Measurements from ENCODE around the gene PLP1. TPM values are rescaled to one million over a fixed set of nuclear protein-coding genes. Genes with fewer than 3 reads are reported as not detected.
"Not testable (repeated sequence)": the region's sequence is repeated elsewhere in the genome, so short reads cannot be mapped to it uniquely, and the experiment has no call there.

The PLP1 gene
- total RNA-seq, 1 experiment from 2014 or later, result not detected

GRCh38 chrX:103780336-103781061, 3.9 kb downstream of the PLP1 start:
- DNase-seq (ENCODE audit: extremely low read depth, low read depth), result no peak

GRCh38 chrX:103781062-103781402, 4.4 kb downstream of the PLP1 start:
- DNase-seq (ENCODE audit: extremely low read depth, low read depth), result no peak

GRCh38 chrX:103781706-103782105, 5.1 kb downstream of the PLP1 start:
- DNase-seq (ENCODE audit: extremely low read depth, low read depth), result no peak

- DNase-seq (ENCODE audit: extremely low read depth, low read depth), result no peak
Measured at GRCh38 chrX:103782640-103783039, 6.0 kb downstream of the PLP1 start.

- no peak for DNase-seq (ENCODE audit: extremely low read depth, low read depth)
Measured at GRCh38 chrX:103783196-103783595, 6.6 kb downstream of the PLP1 start.

- DNase-seq (ENCODE audit: extremely low read depth, low read depth), result no peak
Measured at GRCh38 chrX:103783971-103784370, 7.3 kb downstream of the PLP1 start.

GRCh38 chrX:103789004-103789403, 12.4 kb downstream of the PLP1 start:
- DNase-seq (ENCODE audit: extremely low read depth, low read depth), result no peak

- DNase-seq (ENCODE audit: extremely low read depth, low read depth), result no peak
Measured at GRCh38 chrX:103791228-103791627, 14.6 kb downstream of the PLP1 start.

GRCh38 chrX:103791826-103792485, 15.3 kb downstream of the PLP1 start:
- DNase-seq (ENCODE audit: extremely low read depth, low read depth), result no peak

GRCh38 chrX:103792916-103793544, 16.4 kb downstream of the PLP1 start:
- DNase-seq (ENCODE audit: extremely low read depth, low read depth), result no peak

GRCh38 chrX:103793545-103793940, 16.9 kb downstream of the PLP1 start:
- DNase-seq (ENCODE audit: extremely low read depth, low read depth), result no peak

GRCh38 chrX:103794119-103794518, 17.5 kb downstream of the PLP1 start:
- DNase-seq (ENCODE audit: extremely low read depth, low read depth), result no peak

GRCh38 chrX:103797691-103798090, 21.1 kb downstream of the PLP1 start:
- DNase-seq (ENCODE audit: extremely low read depth, low read depth), result no peak

- no peak for DNase-seq (ENCODE audit: extremely low read depth, low read depth)
Measured at GRCh38 chrX:103800318-103800717, 23.7 kb downstream of the PLP1 start.

- DNase-seq (ENCODE audit: extremely low read depth, low read depth), result no peak
Measured at GRCh38 chrX:103805860-103806259, 29.2 kb downstream of the PLP1 start.

- no peak for DNase-seq (ENCODE audit: extremely low read depth, low read depth)
Measured at GRCh38 chrX:103806862-103807474, 30.3 kb downstream of the PLP1 start.

GRCh38 chrX:103811858-103812257, 35.2 kb downstream of the PLP1 start:
- no peak for DNase-seq (ENCODE audit: extremely low read depth, low read depth)

GRCh38 chrX:103817101-103817500, 40.5 kb downstream of the PLP1 start:
- not testable (repeated sequence) for DNase-seq (ENCODE audit: extremely low read depth, low read depth)

GRCh38 chrX:103817502-103817901, 40.9 kb downstream of the PLP1 start:
- DNase-seq (ENCODE audit: extremely low read depth, low read depth), result peak; percentile 59

GRCh38 chrX:103818842-103819619, 42.4 kb downstream of the PLP1 start:
- DNase-seq (ENCODE audit: extremely low read depth, low read depth), result no peak

- DNase-seq (ENCODE audit: extremely low read depth, low read depth), result not testable (repeated sequence)
Measured at GRCh38 chrX:103820802-103821201, 44.2 kb downstream of the PLP1 start.

Measured in NCI-H460 (cell line).